Adipocyte (in vitro differentiated cells): ENCODE results near the gene LHFPL5.

Source experiments
- DNase-seq: peaks from one replicate; pipeline ENCODE4 v3.0.0-alpha.2; 2015; ENCODE audit warnings: low read depth
- H3K27me3 ChIP-seq: replicated peaks from 2 replicates; pipeline ENCODE4 v1.7.0; 2013; ENCODE audit warnings: mild to moderate bottlenecking, low read length, moderate library complexity; ENCODE audit not compliant: control insufficient read depth, insufficient read depth
- H3K36me3 ChIP-seq: 2 replicates; pipeline ENCODE4 v1.7.0; 2013; ENCODE audit warnings: low read length, mild to moderate bottlenecking, moderate library complexity; ENCODE audit not compliant: control insufficient read depth, insufficient read depth, severe bottlenecking
- H3K4me1 ChIP-seq: 2 replicates; pipeline ENCODE4 v1.7.0; 2013; ENCODE audit warnings: mild to moderate bottlenecking, low read length, moderate library complexity; ENCODE audit not compliant: control insufficient read depth, insufficient read depth
- H3K4me3 ChIP-seq: 2 replicates; pipeline ENCODE4 v1.7.0; 2013; ENCODE audit warnings: mild to moderate bottlenecking, low read length, moderate library complexity
- H3K9ac ChIP-seq: 2 replicates; pipeline ENCODE4 v1.7.0; 2013; ENCODE audit warnings: mild to moderate bottlenecking, low read length, moderate library complexity
- H3K9me3 ChIP-seq: 2 replicates; pipeline ENCODE4 v1.7.0; 2013; ENCODE audit warnings: mild to moderate bottlenecking, low read length, moderate library complexity; ENCODE audit not compliant: control insufficient read depth

Gene LHFPL5

DNA sequence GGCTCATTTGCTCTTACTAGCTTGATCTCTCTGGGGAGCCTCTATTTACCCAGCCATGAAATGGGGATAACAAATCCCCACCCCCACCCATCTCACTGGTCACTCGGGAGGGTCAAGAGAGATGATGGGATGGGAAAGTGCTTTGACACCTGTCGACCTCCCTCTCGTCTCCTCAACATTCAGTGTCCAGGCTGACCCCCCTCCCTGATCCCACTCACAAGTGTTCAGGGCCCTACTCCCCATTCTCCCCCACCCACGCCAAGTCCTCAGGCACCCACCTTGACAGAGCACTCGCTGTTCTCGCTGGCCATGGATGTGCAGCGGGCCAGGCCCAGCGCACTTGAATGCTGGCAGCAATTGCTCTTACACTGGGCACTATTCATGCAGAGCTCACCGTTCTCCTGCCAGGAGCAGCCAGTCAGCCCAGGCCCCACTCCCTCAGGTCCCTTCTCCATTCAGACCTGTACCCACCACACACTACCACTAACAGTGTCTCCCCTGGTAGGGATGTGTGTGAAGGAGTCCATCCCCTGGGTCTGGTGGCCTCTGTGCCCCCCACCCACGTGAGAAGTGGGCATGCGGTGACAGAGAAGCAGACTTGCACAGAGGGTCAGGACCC is 9.6 kb upstream of the LHFPL5 start:
- Histone ChIP-seq H3K27me3 (peaks cover 43% of the 10 kb centered on the region), H3K9ac (no peak overlapping the region), H3K36me3 (no peaks in the 10 kb centered on the region), H3K4me1 (no peaks in the 10 kb centered on the region), H3K4me3 (no peak overlapping the region), H3K9me3 (no peaks in the 10 kb centered on the region)
- no peak for DNase-seq

DNA sequence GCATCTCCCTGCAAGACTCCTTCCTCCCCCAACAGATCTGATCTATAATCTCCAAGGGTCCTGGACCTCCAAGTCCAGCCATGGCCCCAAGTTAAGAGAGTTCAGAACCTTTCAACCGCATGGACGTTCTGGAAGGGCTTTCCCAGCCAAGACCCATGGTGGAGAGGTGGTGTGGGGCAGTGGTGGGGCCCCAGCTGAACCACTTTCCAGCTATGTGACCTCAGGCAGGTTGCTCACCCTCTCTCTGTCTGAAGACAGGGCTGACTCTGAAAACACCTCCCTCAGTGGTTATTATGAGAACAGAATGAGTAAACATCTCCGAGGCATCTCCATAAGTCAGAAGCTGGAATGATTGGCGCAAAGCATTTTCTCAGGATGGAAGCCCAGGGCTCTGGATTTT is 8.9 kb upstream of the LHFPL5 start:
- H3K4me3 ChIP-seq: no peak overlapping the region
- H3K4me1 ChIP-seq: no peaks in the 10 kb centered on the region
- H3K36me3 ChIP-seq: no peaks in the 10 kb centered on the region
- H3K9me3 ChIP-seq: no peaks in the 10 kb centered on the region
- no peak for DNase-seq
- peaks cover 41% of the 10 kb centered on the region for H3K27me3 ChIP-seq
- H3K9ac ChIP-seq: no peak overlapping the region

DNA sequence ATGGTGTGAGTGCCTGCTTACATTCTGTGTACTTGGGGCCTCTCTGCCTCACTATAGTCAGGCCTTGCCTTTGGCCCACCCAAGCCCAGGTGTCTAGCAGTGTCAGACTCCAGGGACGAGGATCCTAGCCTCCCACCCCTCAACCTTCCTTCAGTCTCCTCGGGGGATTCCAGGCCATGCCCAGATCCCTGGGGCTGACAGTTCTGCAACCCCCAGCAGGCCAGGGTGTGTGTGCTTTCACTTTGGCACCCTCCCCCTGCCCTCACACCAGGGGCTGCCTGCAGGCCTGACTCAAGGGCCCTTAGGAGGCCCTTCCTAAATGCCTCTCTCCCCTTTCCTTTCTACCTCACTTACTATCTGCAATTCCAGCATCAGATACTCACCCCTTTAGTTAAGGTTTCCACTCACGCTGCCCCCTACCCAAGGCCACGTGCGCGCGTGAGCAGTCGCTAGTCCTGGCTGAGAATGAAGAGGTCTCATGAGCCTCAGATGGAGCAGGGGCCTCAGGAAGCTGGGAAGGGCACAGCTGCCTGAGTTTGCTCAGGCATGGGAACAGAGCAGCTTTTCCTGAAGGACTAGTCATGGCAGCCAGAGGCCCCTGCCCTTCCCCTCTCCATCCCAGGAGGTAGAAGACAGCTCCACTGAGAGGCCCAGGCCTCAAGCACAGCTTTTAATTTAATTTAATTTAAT is 7.2 kb upstream of the LHFPL5 start:
- Histone ChIP-seq H3K9me3 (no peaks in the 10 kb centered on the region), H3K4me1 (no peaks in the 10 kb centered on the region), H3K4me3 (no peak overlapping the region), H3K27me3 (peaks cover 33% of the 10 kb centered on the region), H3K9ac (no peak overlapping the region), H3K36me3 (no peaks in the 10 kb centered on the region)
- no peak for DNase-seq

DNA sequence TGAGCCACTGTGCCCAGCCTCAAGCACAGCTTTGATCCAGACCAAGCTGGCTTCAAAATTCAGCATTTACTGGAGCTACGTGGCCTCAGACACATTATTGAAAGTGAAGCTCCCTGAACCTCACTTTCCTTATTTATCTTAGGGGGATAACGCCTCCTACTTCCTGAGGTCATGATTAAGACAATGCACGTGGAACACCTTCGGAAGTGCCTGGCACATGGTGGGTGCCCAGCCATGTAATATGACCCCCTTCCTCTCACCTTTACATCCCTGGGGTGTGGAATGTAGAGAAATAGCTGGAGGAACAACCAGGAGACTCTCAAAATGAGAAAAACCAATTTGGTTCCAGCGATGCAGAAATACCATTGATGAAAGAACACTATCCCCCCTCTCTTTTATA is 6.4 kb upstream of the LHFPL5 start:
- no peaks in the 10 kb centered on the region for H3K36me3 ChIP-seq
- H3K9me3 ChIP-seq: no peaks in the 10 kb centered on the region
- DNase-seq: no peak
- H3K4me1 ChIP-seq: no peaks in the 10 kb centered on the region
- H3K27me3 ChIP-seq: peaks cover 33% of the 10 kb centered on the region
- no peak overlapping the region for H3K9ac ChIP-seq
- no peak overlapping the region for H3K4me3 ChIP-seq

DNA sequence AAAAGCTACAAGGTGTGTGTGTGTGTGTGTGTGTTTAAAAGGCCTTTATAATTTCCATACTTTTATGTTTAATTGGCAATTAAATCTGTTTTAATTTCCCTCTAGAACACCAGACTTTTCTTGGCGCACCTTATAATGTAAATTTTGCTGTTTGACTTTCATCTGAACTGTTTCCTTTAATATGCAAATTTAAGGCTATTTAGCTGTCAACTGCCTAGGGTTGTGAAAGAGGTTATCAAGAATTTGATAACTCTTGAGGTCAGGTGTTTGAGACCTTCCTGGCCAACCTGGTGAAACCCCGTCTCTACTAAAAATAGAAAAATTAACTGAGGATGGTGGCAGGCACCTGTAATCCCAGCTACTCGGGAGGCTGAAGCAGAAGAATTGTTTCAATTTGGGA is 4.0 kb upstream of the LHFPL5 start:
- Histone ChIP-seq H3K4me3 (no peak overlapping the region), H3K9me3 (no peaks in the 10 kb centered on the region), H3K36me3 (no peaks in the 10 kb centered on the region), H3K27me3 (peaks cover 33% of the 10 kb centered on the region), H3K9ac (no peak overlapping the region), H3K4me1 (no peaks in the 10 kb centered on the region)
- DNase-seq: no peak

DNA sequence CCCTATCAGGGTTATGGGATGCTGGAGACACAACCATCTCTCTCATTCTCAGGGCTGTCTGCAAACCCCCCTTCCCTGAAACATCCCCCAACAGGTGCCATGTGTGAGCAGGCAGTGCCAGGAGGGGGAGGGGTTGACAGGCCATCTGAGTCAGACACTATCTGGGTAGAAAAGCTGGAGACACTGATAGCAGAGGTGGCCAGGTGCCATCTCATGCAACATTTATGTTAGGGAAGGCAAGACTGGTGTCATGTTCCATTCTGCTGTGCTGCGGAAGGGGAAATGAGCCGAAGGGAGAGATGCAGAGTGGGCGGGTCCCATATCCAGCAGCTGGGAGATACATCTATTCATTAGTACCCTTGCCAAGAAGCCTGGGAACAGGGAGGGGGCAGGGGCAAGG is 3.5 kb downstream of the LHFPL5 start:
- H3K9me3 ChIP-seq: no peaks in the 10 kb centered on the region
- DNase-seq: no peak
- no peaks in the 10 kb centered on the region for H3K36me3 ChIP-seq
- peaks cover 4% of the 10 kb centered on the region for H3K4me1 ChIP-seq
- H3K4me3 ChIP-seq: no peak overlapping the region
- peaks cover 25% of the 10 kb centered on the region for H3K27me3 ChIP-seq
- no peak overlapping the region for H3K9ac ChIP-seq

DNA sequence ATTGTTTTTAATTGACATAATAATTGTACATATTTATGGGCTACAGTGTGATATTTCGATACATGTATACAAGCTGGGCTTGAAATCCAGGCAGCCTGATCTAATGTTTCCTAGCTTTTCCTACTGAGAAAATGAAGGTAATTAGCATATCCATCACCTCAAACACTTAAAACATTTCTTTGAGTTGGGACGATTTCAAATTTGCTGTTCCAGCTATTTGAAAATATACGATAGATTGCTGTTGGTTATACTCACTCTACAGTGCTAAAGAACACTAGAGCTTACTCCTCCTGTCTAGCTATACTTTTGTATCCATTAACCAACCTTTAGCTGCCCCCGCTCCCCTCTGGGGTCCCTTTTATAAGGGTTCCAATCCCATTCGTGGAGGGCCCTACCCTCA is 4.7 kb downstream of the LHFPL5 start:
- peaks cover 30% of the 10 kb centered on the region for H3K27me3 ChIP-seq
- no peaks in the 10 kb centered on the region for H3K9me3 ChIP-seq
- H3K36me3 ChIP-seq: no peaks in the 10 kb centered on the region
- peaks cover 4% of the 10 kb centered on the region for H3K4me1 ChIP-seq
- H3K4me3 ChIP-seq: no peak overlapping the region
- no peak for DNase-seq
- H3K9ac ChIP-seq: no peak overlapping the region

DNA sequence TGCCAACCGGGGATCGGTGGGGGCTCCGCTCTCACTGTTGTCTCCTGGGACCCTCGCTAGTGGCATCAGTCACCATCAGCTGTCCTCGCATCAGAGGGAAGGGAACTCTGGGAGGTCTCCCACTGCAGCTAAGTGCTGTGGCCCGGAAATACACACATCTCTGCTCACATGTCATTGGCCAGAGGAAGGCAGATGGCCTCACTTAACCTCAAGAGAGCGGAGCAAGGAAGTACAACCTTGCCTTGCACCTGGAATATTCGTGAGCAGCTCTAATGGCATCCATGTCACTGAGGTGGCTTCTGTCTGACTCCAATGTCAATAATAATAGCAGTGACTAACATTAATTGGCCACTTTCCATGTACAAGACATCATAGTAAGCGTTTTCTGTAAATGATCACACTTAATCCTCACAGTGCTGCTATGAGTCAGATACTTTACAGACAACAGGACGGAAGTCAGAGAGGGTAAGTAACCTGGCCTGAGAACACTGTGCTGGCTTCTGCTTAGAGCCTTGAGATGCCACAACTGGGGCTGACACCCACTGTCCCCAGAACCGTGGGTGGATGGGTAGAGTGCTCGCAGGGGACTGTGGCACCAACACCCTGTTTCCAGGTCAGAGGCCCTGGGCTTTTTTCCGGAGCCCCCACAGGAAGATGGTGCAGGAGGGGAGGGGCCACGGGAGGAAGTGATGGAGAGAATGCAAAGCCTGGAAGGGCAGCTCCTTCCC is 6.0 kb downstream of the LHFPL5 start:
- peaks cover 4% of the 10 kb centered on the region for H3K4me1 ChIP-seq
- H3K27me3 ChIP-seq: peaks cover 25% of the 10 kb centered on the region
- H3K36me3 ChIP-seq: no peaks in the 10 kb centered on the region
- DNase-seq: peak; percentile 19
- H3K4me3 ChIP-seq: no peak overlapping the region
- H3K9ac ChIP-seq: no peak overlapping the region
- no peaks in the 10 kb centered on the region for H3K9me3 ChIP-seq

DNA sequence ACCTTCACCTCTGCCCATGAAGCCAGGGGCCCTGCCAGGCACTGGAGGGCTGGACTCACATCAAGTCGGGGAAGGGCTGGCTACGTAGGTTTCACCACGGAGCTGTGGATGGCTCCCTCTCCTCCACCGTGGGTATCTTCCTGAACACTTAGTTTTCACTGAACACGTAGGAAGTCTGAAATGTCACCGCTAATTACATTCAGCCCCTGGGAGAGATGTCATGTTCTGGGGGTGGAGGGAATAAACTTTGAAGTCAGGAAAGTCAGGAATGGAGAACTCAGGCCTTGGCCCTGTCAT is 6.5 kb downstream of the LHFPL5 start:
- Histone ChIP-seq H3K4me3 (no peak overlapping the region), H3K36me3 (no peaks in the 10 kb centered on the region)
- no peak for DNase-seq

DNA sequence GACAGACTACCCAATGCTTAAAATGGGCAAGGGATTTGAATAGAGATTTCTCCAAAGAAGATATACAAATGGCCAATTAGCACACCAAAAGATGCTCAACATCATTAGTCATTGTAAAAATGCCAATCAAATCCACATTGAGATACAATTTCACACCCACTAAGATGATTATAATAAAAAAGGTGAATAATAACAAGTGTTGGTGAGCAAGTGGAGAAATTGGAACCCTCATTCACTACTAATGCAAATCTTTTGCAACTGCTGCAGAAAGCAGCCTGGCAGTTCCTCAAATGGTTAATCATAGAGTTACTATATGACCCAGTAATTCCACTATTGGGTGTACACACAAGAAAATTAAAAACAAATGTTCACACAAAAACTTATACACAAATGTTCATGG is 12.4 kb downstream of the LHFPL5 start:
- Histone ChIP-seq H3K9me3 (peaks cover 11% of the 10 kb centered on the region), H3K36me3 (no peaks in the 10 kb centered on the region), H3K9ac (no peak overlapping the region), H3K4me1 (no peaks in the 10 kb centered on the region), H3K27me3 (peaks cover 13% of the 10 kb centered on the region), H3K4me3 (no peak overlapping the region)
- DNase-seq: no peak

More for the DNA sequence above, 6.5 kb downstream of the LHFPL5 start:
- Histone ChIP-seq H3K9me3 (peaks cover under 1% of the 10 kb centered on the region), H3K27me3 (peaks cover 21% of the 10 kb centered on the region), H3K9ac (no peak overlapping the region), H3K4me1 (peaks cover 4% of the 10 kb centered on the region)

DNA sequence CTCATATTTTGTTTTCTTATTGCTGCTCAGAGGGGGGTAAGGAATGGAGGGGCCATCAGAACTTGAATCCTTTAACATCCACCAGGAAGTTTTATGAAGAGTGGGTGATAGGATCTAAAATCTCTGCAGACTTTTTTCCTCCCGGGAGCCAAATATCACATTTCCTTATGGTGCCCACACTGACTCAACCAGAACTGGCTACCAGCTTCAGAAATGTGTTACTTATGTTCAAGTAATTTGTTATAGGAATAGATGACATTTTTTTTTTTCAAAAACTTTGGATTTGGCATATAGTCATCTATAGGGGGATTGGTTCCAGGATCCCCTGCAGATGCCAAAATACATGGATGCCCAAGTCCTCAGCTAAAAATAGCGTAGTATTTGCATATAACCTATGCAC is 18.4 kb downstream of the LHFPL5 start:
- Histone ChIP-seq H3K9ac (no peak overlapping the region), H3K9me3 (no peaks in the 10 kb centered on the region), H3K4me1 (no peaks in the 10 kb centered on the region), H3K4me3 (no peak overlapping the region), H3K27me3 (peaks cover 3% of the 10 kb centered on the region), H3K36me3 (no peaks in the 10 kb centered on the region)
- DNase-seq: no peak
